MCF 10A (cell line): ENCODE data around the gene CEP192. TPM values are rescaled to one million over a fixed set of nuclear protein-coding genes. Genes with fewer than 3 reads are reported as not detected.

Experiments
- BruUV-seq: library from RNA; stranded (reverse); fragments of 400-500 nt; replicated peaks from 2 replicates; lab custom pipeline; 2021; lab: Mats Ljungman, UMichigan
- CTCF ChIA-PET: fragments of 300-600 bp; sonication (Branson Sonifier 250); formaldehyde crosslinking; extraction: SDS; loops from one replicate; lab custom pipeline; 2021; ENCODE audit warnings: antibody characterized with exemption, inconsistent platforms; lab: Yijun Ruan, JAX
- POLR2A ChIA-PET: fragments of 300-600, 350-650 bp; sonication (Branson Sonifier 250); formaldehyde crosslinking; extraction: SDS; loops from one replicate; lab custom pipeline; 2020; ENCODE audit warnings: antibody characterized with exemption, inconsistent platforms; lab: Yijun Ruan, JAX
- DNase-seq: peaks from one replicate; pipeline ENCODE4 v3.0.0-alpha.2; 2018; ENCODE audit not compliant: unreplicated experiment
- H3K27ac Mint-ChIP-seq: one replicate; pipeline ENCODE4 v1.8.0; 2022; ENCODE audit warnings: mild to moderate bottlenecking, low read depth, mixed read lengths; ENCODE audit not compliant: unreplicated experiment
- H3K27me3 Mint-ChIP-seq: one replicate; pipeline ENCODE4 v1.8.0; 2022; ENCODE audit warnings: mixed read lengths; ENCODE audit not compliant: insufficient read depth, unreplicated experiment
- H3K36me3 Mint-ChIP-seq: one replicate; pipeline ENCODE4 v1.8.0; 2022; ENCODE audit warnings: mild to moderate bottlenecking, moderate library complexity, mixed read lengths; ENCODE audit not compliant: insufficient read depth, unreplicated experiment
- H3K4me1 Mint-ChIP-seq: one replicate; pipeline ENCODE4 v1.8.0; 2022; ENCODE audit warnings: mixed read lengths; ENCODE audit not compliant: insufficient read depth, unreplicated experiment
- H3K4me3 Mint-ChIP-seq: one replicate; pipeline ENCODE4 v1.8.0; 2022; ENCODE audit warnings: mild to moderate bottlenecking, moderate library complexity, mixed read lengths; ENCODE audit not compliant: unreplicated experiment
- H3K9me3 Mint-ChIP-seq: one replicate; pipeline ENCODE4 v1.8.0; 2022; ENCODE audit warnings: mixed read lengths; ENCODE audit not compliant: unreplicated experiment
- intact Hi-C: fragments of 100-400 bp; cut with micrococcal nuclease; formaldehyde crosslinking; loops from 2 replicates; pipeline ENCODE4 v1.14.1; 2022
- total RNA-seq: library from RNA; stranded (reverse); gene quantifications from 2 replicates; pipeline ENCODE4 v1.2.3, GENCODE V29; 2022
- TF ChIP-seq, protein P1 (sequence below): fragments of 200-600 bp; IDR thresholded peaks from one replicate; pipeline ENCODE4 v1.8.0; 2022; ENCODE audit warnings: antibody characterized with exemption, mild to moderate bottlenecking; ENCODE audit not compliant: unreplicated experiment

The CEP192 gene
- total RNA-seq, 1 experiment from 2014 or later: 14.3 TPM

DNA sequence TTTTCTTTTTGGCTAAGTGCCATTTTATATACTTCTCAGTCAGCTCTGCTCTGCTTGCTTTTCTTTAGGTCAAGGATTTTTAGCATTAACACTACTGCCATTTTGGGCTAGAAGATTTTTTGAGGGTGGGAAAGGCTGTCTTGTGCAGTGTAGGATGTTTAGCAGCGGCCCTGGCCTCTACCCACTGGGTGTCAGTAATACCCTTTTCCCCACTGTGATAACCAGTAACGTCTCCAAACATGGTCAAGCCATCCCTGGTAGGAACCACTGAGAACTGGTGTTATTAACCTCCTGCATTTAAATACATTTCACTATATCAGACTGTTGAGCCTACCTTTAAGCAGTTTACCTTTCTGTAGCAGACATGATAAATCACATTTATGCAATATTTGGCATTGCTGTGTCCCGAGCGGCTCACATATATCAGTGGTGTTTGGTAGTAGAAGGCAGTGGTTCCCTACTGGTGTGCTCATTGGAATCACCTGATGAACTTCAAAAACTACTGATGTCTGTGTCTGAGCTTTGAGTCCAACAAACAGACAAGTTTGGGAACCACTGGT lies 70.5 kb downstream of the CEP192 start:
- H3K27me3 Mint-ChIP-seq: no peaks in the 10 kb centered on the region
- H3K27ac Mint-ChIP-seq: no peak overlapping the region
- H3K4me1 Mint-ChIP-seq: no peaks in the 10 kb centered on the region
- H3K9me3 Mint-ChIP-seq: no peaks in the 10 kb centered on the region
- no peak for DNase-seq
- POLR2A ChIA-PET: interaction anchor here (0.7 kb wide), 1 partner anchor 68 kb away, joined by 3 read pairs; no protein-coding TSS in a partner anchor
- CTCF ChIA-PET: interaction anchor here (0.6 to 1.0 kb wide), 2 partner anchors 19 to 470 kb away, joined by 3 read pairs; no protein-coding TSS in a partner anchor
- TF ChIP-seq, protein P1, sequence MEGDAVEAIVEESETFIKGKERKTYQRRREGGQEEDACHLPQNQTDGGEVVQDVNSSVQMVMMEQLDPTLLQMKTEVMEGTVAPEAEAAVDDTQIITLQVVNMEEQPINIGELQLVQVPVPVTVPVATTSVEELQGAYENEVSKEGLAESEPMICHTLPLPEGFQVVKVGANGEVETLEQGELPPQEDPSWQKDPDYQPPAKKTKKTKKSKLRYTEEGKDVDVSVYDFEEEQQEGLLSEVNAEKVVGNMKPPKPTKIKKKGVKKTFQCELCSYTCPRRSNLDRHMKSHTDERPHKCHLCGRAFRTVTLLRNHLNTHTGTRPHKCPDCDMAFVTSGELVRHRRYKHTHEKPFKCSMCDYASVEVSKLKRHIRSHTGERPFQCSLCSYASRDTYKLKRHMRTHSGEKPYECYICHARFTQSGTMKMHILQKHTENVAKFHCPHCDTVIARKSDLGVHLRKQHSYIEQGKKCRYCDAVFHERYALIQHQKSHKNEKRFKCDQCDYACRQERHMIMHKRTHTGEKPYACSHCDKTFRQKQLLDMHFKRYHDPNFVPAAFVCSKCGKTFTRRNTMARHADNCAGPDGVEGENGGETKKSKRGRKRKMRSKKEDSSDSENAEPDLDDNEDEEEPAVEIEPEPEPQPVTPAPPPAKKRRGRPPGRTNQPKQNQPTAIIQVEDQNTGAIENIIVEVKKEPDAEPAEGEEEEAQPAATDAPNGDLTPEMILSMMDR: no peak
- no peak overlapping the region for H3K4me3 Mint-ChIP-seq
- no TSS peak for BruUV-seq
- intact Hi-C loops: no loop called here
- H3K36me3 Mint-ChIP-seq: peaks cover 49% of the 10 kb centered on the region

DNA sequence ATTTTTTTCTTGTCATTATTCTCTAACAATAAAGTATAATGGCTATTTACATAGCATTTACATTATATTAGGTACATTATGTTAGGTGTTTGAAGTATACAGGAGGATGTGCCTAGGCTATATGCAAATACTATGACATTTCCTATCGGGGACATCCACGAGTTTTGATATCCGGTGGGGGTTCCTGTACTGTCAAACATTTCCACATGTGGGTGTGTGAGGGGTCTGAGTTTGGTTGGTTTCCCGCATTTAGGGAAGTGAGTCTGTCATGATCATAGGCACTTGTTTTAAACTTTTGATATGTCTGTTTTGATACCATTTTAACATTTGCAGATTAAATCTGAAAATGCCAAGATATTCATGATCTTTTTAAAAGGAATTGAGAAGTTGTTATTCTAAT lies 76.0 kb downstream of the CEP192 start:
- Mint-ChIP-seq H3K4me3 (no peak overlapping the region), H3K27me3 (no peaks in the 10 kb centered on the region), H3K4me1 (no peaks in the 10 kb centered on the region), H3K36me3 (peaks cover 51% of the 10 kb centered on the region), H3K27ac (no peak overlapping the region), H3K9me3 (no peaks in the 10 kb centered on the region)
- no peak for DNase-seq
- intact Hi-C loops: no loop called here
- POLR2A ChIA-PET: no interaction called here
- CTCF ChIA-PET: no interaction called here
- BruUV-seq: no TSS peak
- TF ChIP-seq, protein P1: no peak

GRCh38 chr18:13067966-13068365 lies 76.8 kb downstream of the CEP192 start:
- H3K27ac Mint-ChIP-seq: no peak overlapping the region
- H3K36me3 Mint-ChIP-seq: peaks cover 57% of the 10 kb centered on the region
- no peaks in the 10 kb centered on the region for H3K9me3 Mint-ChIP-seq
- ChIA-PET CTCF (interaction anchor here (0.6 kb wide), 1 partner anchor 323 kb away, joined by 4 read pairs; no protein-coding TSS in a partner anchor), POLR2A (interaction anchor here (0.9 kb wide), 1 partner anchor 77 kb away, joined by 3 read pairs; the partner anchor contains the start of gene CEP192)
- H3K27me3 Mint-ChIP-seq: no peaks in the 10 kb centered on the region
- no peaks in the 10 kb centered on the region for H3K4me1 Mint-ChIP-seq
- BruUV-seq: no TSS peak
- intact Hi-C loops: no loop called here
- H3K4me3 Mint-ChIP-seq: no peak overlapping the region
- TF ChIP-seq, protein P1: no peak
- DNase-seq: no peak

GRCh38 chr18:13070460-13070859 lies 79.3 kb downstream of the CEP192 start:
- Mint-ChIP-seq H3K36me3 (peaks cover 63% of the 10 kb centered on the region), H3K9me3 (no peaks in the 10 kb centered on the region), H3K4me3 (no peak overlapping the region), H3K27me3 (no peaks in the 10 kb centered on the region), H3K4me1 (no peaks in the 10 kb centered on the region), H3K27ac (no peak overlapping the region)
- no peak for DNase-seq
- CTCF ChIA-PET: interaction anchor here (0.8 kb wide), 1 partner anchor 981 kb away, joined by 6 read pairs; no protein-coding TSS in a partner anchor
- intact Hi-C loops: no loop called here
- no TSS peak for BruUV-seq
- TF ChIP-seq, protein P1: no peak
- POLR2A ChIA-PET: no interaction called here
